Right lobe of liver (tissue), 6 donors: ENCODE results near the gene UGP2. TPM values are rescaled to one million over a fixed set of nuclear protein-coding genes. Genes with fewer than 3 reads are reported as not detected.

Experiments
- ATAC-seq, 4 donors: fragments of 200-7000 bp; cut with Tn5 transposase; one replicate each; pipeline ENCODE4 v1.9.1; 2020; ENCODE audit warnings: mild to moderate bottlenecking in 4 of 4, moderate library complexity in 4 of 4
- DNase-seq, 3 donors: peaks; one replicate each; pipeline ENCODE4 v3.0.0-alpha.2; 2020
- H3K27ac ChIP-seq, 3 donors: fragments of 200-600 bp; one replicate each; pipeline ENCODE4 v1.8.0; 2022
- H3K27me3 ChIP-seq, 2 donors: fragments of 200-600 bp; one replicate each; pipeline ENCODE4 v1.8.0; 2022
- H3K36me3 ChIP-seq, 4 donors: fragments of 200-600 bp; sonication (generic) in 1 of 4; one replicate each; pipeline versions ENCODE4 v1.5.1 to v1.8.0; 2017 to 2022; ENCODE audit warnings: control low read depth in 1 of 4
- H3K4me1 ChIP-seq, 4 donors: fragments of 200-600 bp; sonication (generic) in 1 of 4; one replicate each; pipeline versions ENCODE4 v1.5.1 to v1.8.0; 2017 to 2022; ENCODE audit warnings: control low read depth in 1 of 4
- H3K4me3 ChIP-seq, 3 donors: fragments of 200-600 bp; one replicate each; pipeline ENCODE4 v1.8.0; 2022
- H3K9me3 ChIP-seq, 4 donors: fragments of 200-600 bp; sonication (generic) in 1 of 4; one replicate each; pipeline versions ENCODE4 v1.5.1 to v1.8.0; 2017 to 2022; ENCODE audit warnings: control low read depth in 1 of 4
- CTCF ChIP-seq, 4 donors: fragments of 200-600 bp in 3 of 4; fragments of 450-650 bp in 1 of 4; IDR thresholded peaks; one replicate each; pipeline versions ENCODE4 v1.5.1 to v1.8.0; 2016 to 2022; ENCODE audit warnings: antibody characterized with exemption in 4 of 4, mild to moderate bottlenecking in 2 of 4
- POLR2A ChIP-seq: fragments of 450-650 bp; IDR thresholded peaks from one replicate; pipeline ENCODE4 v1.6.1; 2017; ENCODE audit warnings: antibody characterized with exemption, mild to moderate bottlenecking
- WGBS: methylation state at CpG from one replicate; pipeline ENCODE4 v1.1.6; 2018; ENCODE audit warnings: low coverage, low lambda C conversion rate; ENCODE audit not compliant: insufficient coverage; ENCODE audit errors: missing lambda C conversion rate; 5-methylcytosine and 5-hydroxymethylcytosine counted together
- intact Hi-C, 2 donors: fragments of 100-400 bp; cut with DNase I; formaldehyde crosslinking; loops; one replicate each; pipeline versions ENCODE4 v1.11.2 to v1.14.1; 2022
- total RNA-seq, 6 experiments: library from RNA; depleted of rRNA in 2 of 6; stranded (reverse); fragments of >200 nt in 2 of 6; fragmentation: NEBNext Ultra II Directional in 3 of 6; extraction: Animal tissue kit (Norgen Biotek cat#: 25700) in 3 of 6; gene quantifications; one replicate each; pipeline versions ENCODE4 v1.1.0 to v1.2.4, GENCODE V29; 2016 to 2023
- donor health status: DM: no; HTN: yes; CAD: no.
- donor health status: DM: no; HTN: no; CAD: no.
- donor health status: DM: no; HTN: no; CAD: no.
- donor health status: DM: no; HTN: yes; CAD: no.
- donor health status: DM: no; HTN: yes; CAD: no.

Gene UGP2
- total RNA-seq, 6 experiments from 2014 or later, result 276 to 691 (median 425) TPM

- intact Hi-C loops, result loop anchor here in 1 of 2 donors (10.0 kb wide), 1 partner anchor 193 kb away; no protein-coding TSS in a partner anchor
- ATAC-seq (peak in 1 of 4 donors; percentile 2), DNase-seq (no peak)
- Histone ChIP-seq H3K4me3 (no peak overlapping the region), H3K9me3 (no peaks in the 10 kb centered on the region), H3K27me3 (no peaks in the 10 kb centered on the region), H3K4me1 (no peaks in the 10 kb centered on the region), H3K27ac (no peak overlapping the region), H3K36me3 (peaks cover 5 to 100% (median 53%) of the 10 kb centered on the region in 4 donors)
- WGBS, result 71% methylated on average over 2 of the region's 2 CpGs
- TF ChIP-seq POLR2A (no peak), CTCF (IDR thresholded peaks at IDR 0.05) (no peak)
Observed at GRCh38 chr2:63888053-63888452, 46.4 kb downstream of the UGP2 start.

GRCh38 chr2:63888490-63889402 lies 47.0 kb downstream of the UGP2 start:
- Histone ChIP-seq H3K4me3 (no peak overlapping the region), H3K4me1 (no peaks in the 10 kb centered on the region), H3K36me3 (peaks cover 5 to 100% (median 52%) of the 10 kb centered on the region in 4 donors), H3K27ac (no peak overlapping the region), H3K27me3 (no peaks in the 10 kb centered on the region), H3K9me3 (no peaks in the 10 kb centered on the region)
- TF ChIP-seq POLR2A (no peak), CTCF (IDR thresholded peaks at IDR 0.05) (peak; percentile 63 to 77 (median 70))
- 71% methylated on average over 6 of the region's 6 CpGs for WGBS
- DNase-seq (no peak), ATAC-seq (peak; percentile 64 to 85 (median 76))
- intact Hi-C loops, result loop anchor here in 1 of 2 donors (10.0 kb wide), 1 partner anchor 194 kb away; no protein-coding TSS in a partner anchor

GRCh38 chr2:63890678-63891077 lies 49.0 kb downstream of the UGP2 start:
- no peak for TF ChIP-seq POLR2A
- no peak for TF ChIP-seq CTCF (IDR thresholded peaks at IDR 0.05)
- no peak for ATAC-seq
- no peaks in the 10 kb centered on the region for H3K9me3 ChIP-seq

GRCh38 chr2:63891488-63892030 lies 49.9 kb downstream of the UGP2 start:
- intact Hi-C loops, result no loop called here
- Histone ChIP-seq H3K36me3 (peaks cover 0 to 96% (median 40%) of the 10 kb centered on the region in 4 donors), H3K9me3 (no peaks in the 10 kb centered on the region), H3K4me3 (no peak overlapping the region), H3K27ac (no peak overlapping the region), H3K27me3 (no peaks in the 10 kb centered on the region), H3K4me1 (no peaks in the 10 kb centered on the region)
- DNase-seq (no peak), ATAC-seq (no peak)
- TF ChIP-seq CTCF (IDR thresholded peaks at IDR 0.05), result no peak
- no peak for TF ChIP-seq POLR2A
- 67% methylated on average over 1 of the region's 1 CpG for WGBS

More at GRCh38 chr2:63890678-63891077, 49.0 kb downstream of the UGP2 start:
- Histone ChIP-seq H3K27me3 (no peaks in the 10 kb centered on the region), H3K4me1 (no peaks in the 10 kb centered on the region), H3K4me3 (no peak overlapping the region), H3K27ac (no peak overlapping the region), H3K36me3 (peaks cover 0 to 96% (median 44%) of the 10 kb centered on the region in 4 donors)
- WGBS, result 71% methylated on average over 2 of the region's 2 CpGs
- DNase-seq, result no peak
- intact Hi-C loops, result no loop called here
